ENCODE measurements around the gene OTOG.

OTOG gene

GRCh38 chr11:17643506-17644405, 96.7 kb downstream of the OTOG start:
- Mint-ChIP-seq H3K4me1 (no peaks in the 10 kb centered on the region), H3K4me3 (no peak overlapping the region), H3K27me3 (peaks cover 8% of the 10 kb centered on the region), H3K9me3 (no peaks in the 10 kb centered on the region), H3K36me3 (no peaks in the 10 kb centered on the region), H3K27ac (no peak overlapping the region)

GRCh38 chr11:17645190-17645970, 98.3 kb downstream of the OTOG start:
- H3K27me3 Mint-ChIP-seq = peaks cover 15% of the 10 kb centered on the region
- no peak overlapping the region for H3K4me3 Mint-ChIP-seq
- no peaks in the 10 kb centered on the region for H3K9me3 Mint-ChIP-seq
- no peaks in the 10 kb centered on the region for H3K4me1 Mint-ChIP-seq
- H3K36me3 Mint-ChIP-seq = peaks cover 2% of the 10 kb centered on the region
- no peak overlapping the region for H3K27ac Mint-ChIP-seq

- Mint-ChIP-seq H3K27me3 (peaks cover 21% of the 10 kb centered on the region), H3K27ac (no peak overlapping the region), H3K4me3 (no peak overlapping the region), H3K9me3 (no peaks in the 10 kb centered on the region), H3K4me1 (no peaks in the 10 kb centered on the region), H3K36me3 (peaks cover 2% of the 10 kb centered on the region)
These were observed 99.5 kb downstream of the OTOG start for GRCh38 chr11:17646451-17647145.

- no peaks in the 10 kb centered on the region for H3K4me1 Mint-ChIP-seq
- no peak overlapping the region for H3K27ac Mint-ChIP-seq
- peaks cover 2% of the 10 kb centered on the region for H3K36me3 Mint-ChIP-seq
- no peak overlapping the region for H3K4me3 Mint-ChIP-seq
- peaks cover 26% of the 10 kb centered on the region for H3K27me3 Mint-ChIP-seq
- H3K9me3 Mint-ChIP-seq = no peaks in the 10 kb centered on the region
These were observed 101.5 kb downstream of the OTOG start for GRCh38 chr11:17648528-17648927.

GRCh38 chr11:17649261-17649660, 102.2 kb downstream of the OTOG start:
- Mint-ChIP-seq H3K36me3 (peaks cover 2% of the 10 kb centered on the region), H3K9me3 (no peaks in the 10 kb centered on the region), H3K27me3 (peaks cover 26% of the 10 kb centered on the region), H3K4me3 (no peak overlapping the region), H3K4me1 (no peaks in the 10 kb centered on the region), H3K27ac (no peak overlapping the region)

- Mint-ChIP-seq H3K4me3 (no peak overlapping the region), H3K27ac (no peak overlapping the region), H3K36me3 (peaks cover 2% of the 10 kb centered on the region), H3K4me1 (no peaks in the 10 kb centered on the region), H3K9me3 (peaks cover 2% of the 10 kb centered on the region), H3K27me3 (peaks cover 26% of the 10 kb centered on the region)
These were observed 102.6 kb downstream of the OTOG start for GRCh38 chr11:17649696-17650095.

GRCh38 chr11:17650127-17650911, 103.3 kb downstream of the OTOG start:
- H3K4me1 Mint-ChIP-seq = no peaks in the 10 kb centered on the region
- H3K27ac Mint-ChIP-seq = no peak overlapping the region
- peaks cover 28% of the 10 kb centered on the region for H3K27me3 Mint-ChIP-seq
- H3K4me3 Mint-ChIP-seq = no peak overlapping the region
- peaks cover 5% of the 10 kb centered on the region for H3K9me3 Mint-ChIP-seq
- H3K36me3 Mint-ChIP-seq = peaks cover 2% of the 10 kb centered on the region

GRCh38 chr11:17651061-17651460, 104.0 kb downstream of the OTOG start:
- no peaks in the 10 kb centered on the region for H3K4me1 Mint-ChIP-seq
- H3K27ac Mint-ChIP-seq = no peak overlapping the region
- H3K36me3 Mint-ChIP-seq = peaks cover 2% of the 10 kb centered on the region
- no peak overlapping the region for H3K4me3 Mint-ChIP-seq
- peaks cover 10% of the 10 kb centered on the region for H3K9me3 Mint-ChIP-seq
- H3K27me3 Mint-ChIP-seq = peaks cover 28% of the 10 kb centered on the region

- Mint-ChIP-seq H3K9me3 (peaks cover 10% of the 10 kb centered on the region), H3K36me3 (peaks cover 2% of the 10 kb centered on the region), H3K27me3 (peaks cover 28% of the 10 kb centered on the region), H3K4me1 (no peaks in the 10 kb centered on the region), H3K4me3 (no peak overlapping the region), H3K27ac (no peak overlapping the region)
These were observed 104.6 kb downstream of the OTOG start for GRCh38 chr11:17651681-17652080.

GRCh38 chr11:17652556-17652955, 105.5 kb downstream of the OTOG start:
- Mint-ChIP-seq H3K36me3 (peaks cover 2% of the 10 kb centered on the region), H3K27me3 (peaks cover 27% of the 10 kb centered on the region), H3K4me3 (no peak overlapping the region), H3K27ac (no peak overlapping the region), H3K4me1 (no peaks in the 10 kb centered on the region), H3K9me3 (peaks cover 10% of the 10 kb centered on the region)

GRCh38 chr11:17653611-17654010, 106.6 kb downstream of the OTOG start:
- H3K36me3 Mint-ChIP-seq = peaks cover 2% of the 10 kb centered on the region
- H3K27ac Mint-ChIP-seq = no peak overlapping the region
- no peaks in the 10 kb centered on the region for H3K4me1 Mint-ChIP-seq
- no peak overlapping the region for H3K4me3 Mint-ChIP-seq
- H3K9me3 Mint-ChIP-seq = peaks cover 10% of the 10 kb centered on the region
- H3K27me3 Mint-ChIP-seq = peaks cover 25% of the 10 kb centered on the region

- H3K27me3 Mint-ChIP-seq = peaks cover 18% of the 10 kb centered on the region
- H3K4me3 Mint-ChIP-seq = no peak overlapping the region
- peaks cover 10% of the 10 kb centered on the region for H3K9me3 Mint-ChIP-seq
- no peak overlapping the region for H3K27ac Mint-ChIP-seq
- no peaks in the 10 kb centered on the region for H3K4me1 Mint-ChIP-seq
- H3K36me3 Mint-ChIP-seq = no peaks in the 10 kb centered on the region
These were observed 108.6 kb downstream of the OTOG start for GRCh38 chr11:17655682-17656081.

- Mint-ChIP-seq H3K4me1 (no peaks in the 10 kb centered on the region), H3K27ac (no peak overlapping the region), H3K4me3 (no peak overlapping the region), H3K27me3 (peaks cover 12% of the 10 kb centered on the region), H3K9me3 (peaks cover 10% of the 10 kb centered on the region), H3K36me3 (no peaks in the 10 kb centered on the region)
These were observed 111.2 kb downstream of the OTOG start for GRCh38 chr11:17658211-17658610.

GRCh38 chr11:17668166-17668565, 121.1 kb downstream of the OTOG start:
- H3K4me3 Mint-ChIP-seq = no peak overlapping the region
- no peak overlapping the region for H3K27ac Mint-ChIP-seq
- no peaks in the 10 kb centered on the region for H3K4me1 Mint-ChIP-seq
- peaks cover 8% of the 10 kb centered on the region for H3K27me3 Mint-ChIP-seq
- H3K9me3 Mint-ChIP-seq = peaks cover 6% of the 10 kb centered on the region
- H3K36me3 Mint-ChIP-seq = no peaks in the 10 kb centered on the region

- Mint-ChIP-seq H3K9me3 (peaks cover 24% of the 10 kb centered on the region), H3K4me3 (no peak overlapping the region), H3K27ac (no peak overlapping the region)
These were observed 125.4 kb downstream of the OTOG start for GRCh38 chr11:17672469-17672868.

More at GRCh38 chr11:17672469-17672868, 125.4 kb downstream of the OTOG start:
- Mint-ChIP-seq H3K27me3 (peaks cover 20% of the 10 kb centered on the region), H3K4me1 (no peaks in the 10 kb centered on the region), H3K36me3 (no peaks in the 10 kb centered on the region)

Measured in activated naive CD4-positive, alpha-beta T cell treated with anti-CD3 and anti-CD28 coated beads, Interleukin-2, amount 50 U/mL, for 24 hours (primary cell).